Pulmonary artery endothelial cell (primary cell): ENCODE data around the gene DGKD. TPM values are rescaled to one million over a fixed set of nuclear protein-coding genes. Genes with fewer than 3 reads are reported as not detected.
"Not testable (repeated sequence)": the region's sequence is repeated elsewhere in the genome, so short reads cannot be mapped to it uniquely, and the experiment has no call there.

Source experiments
- DNase-seq: peaks from one replicate; pipeline ENCODE4 v3.0.0-alpha.2; 2011; ENCODE audit warnings: low read depth, low spot score
- total RNA-seq: library from RNA; depleted of rRNA; stranded (reverse); fragments of >200 nt; gene quantifications from 2 replicates; pipeline ENCODE4 v1.2.3, GENCODE V29; 2014

Gene DGKD
- total RNA-seq, 1 donor from 2014 or later, result 6.9 TPM

DNA sequence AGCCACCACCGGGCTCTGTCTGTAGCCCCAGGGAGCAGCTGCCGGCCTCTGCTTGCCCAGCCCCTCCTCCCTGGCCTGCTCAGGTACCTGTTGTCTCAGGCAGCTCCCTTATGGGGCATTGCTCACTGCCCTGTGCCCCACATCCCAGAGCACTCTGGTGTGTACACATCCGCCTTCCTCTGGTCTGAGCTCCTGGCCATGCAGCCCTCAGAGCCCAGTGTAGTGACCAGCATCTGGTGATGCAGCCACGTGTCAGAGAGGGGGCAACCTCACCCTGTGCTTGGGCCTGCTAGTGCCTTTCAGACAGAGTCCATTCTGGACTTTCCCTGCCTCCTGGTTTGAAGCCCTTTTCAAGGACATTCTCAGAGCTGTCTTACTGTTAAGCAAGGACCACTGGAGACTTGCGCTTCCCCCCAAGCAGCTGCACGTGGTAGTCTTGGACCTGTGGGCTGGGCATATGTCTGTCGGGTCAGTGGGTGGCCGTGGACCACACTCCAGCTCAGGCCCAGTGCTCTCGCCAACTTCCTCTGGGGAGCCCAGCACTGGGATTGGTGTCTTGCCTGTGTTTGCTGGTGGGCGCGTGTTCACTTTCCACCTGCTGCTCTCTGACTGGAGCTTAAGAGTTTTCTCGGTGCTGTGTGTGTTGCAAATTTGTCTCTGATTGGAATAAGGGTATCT lies 30.7 kb downstream of the DGKD start:
- no peak for DNase-seq

DNA sequence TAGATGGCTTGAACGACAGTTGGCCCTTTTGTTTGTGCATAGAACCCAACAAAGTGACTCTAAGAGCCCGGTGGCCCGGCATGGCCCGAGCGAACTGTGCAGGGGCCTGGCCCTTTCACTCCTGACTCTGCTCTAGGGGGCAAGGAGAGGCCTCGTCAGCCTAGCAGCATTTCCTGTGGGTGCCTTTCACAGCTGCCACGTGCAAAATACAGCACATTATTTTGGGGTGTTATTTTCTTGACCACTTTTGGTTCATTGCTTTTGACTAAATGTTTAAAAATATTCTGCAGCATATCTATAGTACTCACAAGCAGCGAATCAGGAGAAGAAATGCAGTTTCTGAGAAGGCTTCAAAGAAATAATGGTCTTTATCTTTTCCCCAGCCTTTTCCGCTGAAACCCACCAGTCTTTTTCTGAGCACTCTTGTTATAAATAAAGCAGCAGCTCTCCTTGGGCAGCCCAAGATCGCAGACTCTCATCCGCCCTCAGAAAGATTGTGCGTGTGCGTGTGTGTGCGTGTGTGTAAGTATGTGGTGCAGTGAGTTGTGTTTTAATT lies 31.3 kb downstream of the DGKD start:
- DNase-seq, result no peak

DNA sequence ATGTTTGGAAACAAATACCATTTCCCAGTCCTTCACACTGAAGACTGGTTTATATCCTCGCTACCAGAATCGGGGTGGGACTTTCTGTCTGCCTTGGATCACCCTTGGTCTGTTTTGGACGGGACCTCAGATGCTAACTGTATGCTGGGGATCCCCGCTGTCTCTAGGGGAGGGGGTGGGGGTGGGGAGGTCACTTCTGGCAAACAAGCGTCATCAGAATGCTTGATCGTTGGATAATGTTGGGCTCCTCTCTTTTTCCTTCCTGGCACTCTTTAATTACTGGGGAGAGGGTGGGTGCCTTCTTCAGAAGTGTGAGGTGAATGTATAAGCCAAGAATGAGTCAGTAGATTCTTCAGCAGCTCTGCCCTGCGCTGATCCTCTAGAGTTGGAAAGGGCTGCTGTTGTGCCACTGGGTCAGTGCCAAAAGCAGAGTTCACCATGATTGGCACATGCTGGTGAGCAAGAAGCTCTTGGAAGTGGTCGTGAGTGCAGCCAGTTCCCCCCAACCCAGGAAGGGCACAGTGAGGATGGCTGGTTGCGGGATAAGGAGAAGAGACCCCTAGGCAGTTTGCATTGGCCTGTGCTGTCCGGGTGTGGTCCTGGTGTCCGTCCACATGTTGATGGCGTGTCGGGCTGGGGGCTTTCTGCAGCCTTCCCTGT lies 32.2 kb downstream of the DGKD start:
- DNase-seq, result no peak

DNA sequence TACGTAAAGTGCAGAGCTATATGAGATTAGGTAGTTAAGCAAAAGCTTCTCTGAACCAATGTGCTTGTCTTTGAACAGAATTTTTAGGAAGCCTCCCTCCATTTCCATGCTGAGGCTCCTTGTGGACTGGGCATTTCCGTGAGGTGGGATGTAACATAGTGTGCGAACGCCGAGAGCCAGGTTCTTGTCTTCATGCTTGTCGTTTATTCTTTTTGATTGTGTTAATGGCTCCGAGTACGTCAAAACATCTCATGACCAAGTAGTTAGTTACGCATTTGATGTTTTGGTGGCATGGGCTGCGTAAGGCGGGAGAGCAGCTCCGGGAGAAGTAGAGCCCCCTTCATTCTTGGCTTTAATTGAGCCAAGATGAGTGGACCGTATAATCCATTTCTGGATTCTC lies 32.9 kb downstream of the DGKD start:
- DNase-seq, result no peak

DNA sequence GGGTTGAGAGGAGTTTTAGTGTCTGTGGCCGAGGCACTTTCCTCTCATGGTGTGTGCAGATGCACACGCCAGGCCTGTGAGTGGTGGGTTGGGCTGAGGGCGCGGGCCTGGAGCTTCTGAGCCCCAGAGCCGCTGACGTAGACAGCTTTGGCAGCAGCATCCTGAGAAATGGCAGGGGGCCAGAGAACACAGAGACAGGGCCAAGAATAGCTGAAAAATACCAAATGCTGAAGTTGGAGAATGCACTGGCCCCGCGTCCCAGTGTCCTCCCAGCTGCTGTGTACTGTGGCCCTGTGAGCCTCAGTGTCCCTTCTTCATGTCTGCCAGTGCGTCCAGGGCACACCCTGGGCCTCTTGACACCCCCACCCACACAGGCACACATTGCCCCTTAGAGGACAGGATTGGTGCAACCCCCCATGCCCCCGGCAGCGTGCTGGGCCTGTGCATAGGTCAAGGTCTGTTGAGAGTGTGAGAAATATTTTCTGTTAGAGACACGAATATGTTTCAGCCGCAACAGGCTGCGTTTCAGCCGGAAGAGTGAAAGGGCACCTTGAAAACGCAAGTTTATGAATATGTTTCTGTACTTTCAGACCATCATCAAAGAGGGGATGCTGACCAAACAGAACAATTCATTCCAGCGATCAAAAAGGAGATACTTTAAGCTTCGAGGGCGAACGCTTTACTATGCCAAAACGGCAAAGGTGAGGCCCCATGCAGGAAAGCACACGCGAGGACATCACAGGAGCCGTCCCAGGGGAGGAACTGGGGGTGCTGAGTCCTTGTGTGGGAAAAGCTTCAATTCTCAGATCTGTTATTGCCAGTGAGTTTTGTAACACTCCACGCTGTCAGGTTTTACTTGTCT lies 33.6 kb downstream of the DGKD start:
- peak; percentile 73 for DNase-seq

DNA sequence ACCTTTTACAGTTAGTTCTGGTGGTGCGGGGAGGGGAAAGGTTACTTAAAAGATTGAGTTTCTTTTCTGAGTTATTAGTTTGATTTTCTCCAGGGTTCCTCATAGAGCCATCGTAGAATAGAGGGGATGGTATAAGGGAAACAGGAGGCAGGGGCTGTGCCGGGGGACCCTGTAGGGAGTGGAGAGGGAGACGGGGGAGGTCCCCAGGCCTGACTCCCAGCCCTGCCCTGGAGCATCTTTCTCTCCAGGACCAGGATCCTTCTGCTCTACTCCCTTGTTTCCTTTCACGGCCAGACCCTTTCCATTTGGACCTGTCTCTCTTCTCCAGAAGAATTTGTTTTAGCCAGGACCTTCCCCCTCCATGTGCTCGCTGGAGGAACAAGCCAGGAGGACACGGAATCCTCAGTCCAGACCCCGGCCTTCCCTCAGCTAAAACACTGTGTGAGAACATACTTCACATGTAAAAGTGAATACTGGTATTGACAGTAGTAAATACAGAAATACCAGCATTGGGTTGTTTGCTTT lies 35.4 kb downstream of the DGKD start:
- DNase-seq, result no peak

DNA sequence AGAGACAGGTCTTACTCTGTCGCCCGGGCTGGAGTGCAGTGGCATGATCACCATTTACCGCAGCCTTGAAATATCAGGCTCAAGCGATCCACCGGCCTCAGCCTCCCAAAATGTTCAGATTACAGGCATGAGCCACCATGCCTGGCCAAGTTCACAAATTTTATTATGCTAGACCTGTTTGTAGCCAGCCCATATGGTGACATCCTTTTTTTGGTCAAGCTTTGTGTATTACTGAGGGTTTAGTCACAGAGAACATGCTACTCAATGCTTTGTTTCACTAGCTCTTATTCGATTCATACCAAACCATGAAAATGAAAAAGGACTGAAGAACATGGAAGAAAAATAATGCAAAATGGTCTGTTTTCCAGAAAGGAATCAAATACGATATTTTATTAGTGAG lies 41.4 kb downstream of the DGKD start:
- DNase-seq, result no peak

DNA sequence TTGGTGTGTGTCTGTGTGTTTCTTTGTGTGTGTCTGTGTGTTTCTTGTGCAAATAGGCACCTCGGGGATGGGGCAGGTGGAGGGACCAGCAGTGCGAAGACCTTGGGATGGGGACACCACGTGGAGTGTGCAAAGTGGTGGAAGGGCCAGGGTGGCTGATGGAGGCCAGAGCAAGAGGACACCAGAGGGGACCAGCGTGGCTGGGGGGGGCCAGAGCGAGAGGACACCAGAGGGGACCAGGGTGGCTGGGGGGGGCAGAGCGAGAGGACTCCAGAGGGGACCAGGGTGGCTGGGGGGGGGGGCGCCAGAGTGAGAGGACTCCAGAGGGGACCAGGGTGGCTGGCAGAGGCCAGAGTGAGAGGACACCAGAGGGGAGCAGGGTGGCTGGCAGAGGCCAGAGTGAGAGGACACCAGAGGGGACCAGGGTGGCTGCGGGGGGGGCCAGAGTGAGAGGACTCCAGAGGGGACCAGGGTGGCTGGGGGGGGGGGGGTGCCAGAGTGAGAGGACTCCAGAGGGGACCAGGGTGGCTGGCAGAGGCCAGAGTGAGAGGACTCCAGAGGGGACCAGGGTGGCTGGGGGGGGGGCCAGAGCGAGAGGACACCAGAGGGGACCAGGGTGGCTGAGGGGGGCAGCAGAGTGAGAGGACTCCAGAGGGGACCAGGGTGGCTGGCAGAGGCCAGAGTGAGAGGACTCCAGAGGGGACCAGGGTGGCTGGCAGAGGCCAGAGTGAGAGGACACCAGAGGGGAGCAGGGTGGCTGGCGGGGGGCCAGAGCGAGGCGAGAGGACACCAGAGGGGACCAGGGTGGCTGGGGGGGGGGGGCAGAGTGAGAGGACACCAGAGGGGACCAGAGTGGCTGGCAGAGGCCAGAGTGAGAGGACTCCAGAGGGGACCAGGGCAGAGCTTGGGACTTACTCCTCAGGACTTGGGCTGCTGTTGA lies 42.7 kb downstream of the DGKD start:
- DNase-seq, result not testable (repeated sequence)

DNA sequence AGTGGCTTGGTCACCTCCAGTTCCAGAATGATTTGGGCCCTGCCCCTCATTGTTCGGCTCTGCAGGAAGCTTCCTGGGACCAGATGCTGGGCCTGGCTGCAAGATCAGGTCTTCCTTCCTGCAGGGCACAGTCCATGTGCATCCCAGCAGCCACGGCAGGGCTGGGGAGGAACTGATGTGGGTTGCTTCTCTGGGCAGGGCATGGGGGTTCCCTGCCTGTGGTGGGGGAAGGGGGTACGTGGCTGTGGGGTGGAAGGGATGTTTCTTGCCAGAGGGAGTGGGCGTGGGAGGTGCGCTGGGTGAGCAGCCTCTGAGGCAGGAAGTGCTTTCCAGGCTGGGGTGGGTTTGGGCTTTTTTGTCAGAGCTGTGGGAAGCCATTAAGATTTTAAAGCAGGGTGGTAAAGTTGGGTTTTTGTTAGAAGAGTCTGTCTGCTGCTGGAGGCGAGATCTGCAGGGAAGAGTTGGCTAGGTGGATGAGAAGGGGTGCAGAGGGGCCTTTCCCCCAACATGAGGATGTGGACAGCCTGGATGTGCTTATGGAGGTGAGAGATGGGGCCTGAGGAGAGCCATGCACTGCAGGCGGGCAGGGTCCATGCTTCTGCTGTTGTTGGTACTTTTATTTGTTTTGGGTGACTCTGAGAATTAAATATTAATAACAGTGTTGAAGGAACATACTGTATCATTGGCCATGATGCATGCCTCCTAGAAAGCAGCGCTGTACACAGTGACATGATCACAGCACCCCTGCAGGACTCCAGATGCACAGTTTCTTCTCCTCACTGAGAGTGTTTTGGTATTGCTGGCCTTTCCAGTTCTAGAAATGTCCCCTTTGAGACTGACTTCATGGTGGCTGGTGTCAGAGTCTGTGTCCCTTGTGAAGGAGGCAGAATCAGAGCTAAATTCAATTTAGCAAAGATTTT lies 45.3 kb downstream of the DGKD start:
- no peak for DNase-seq

DNA sequence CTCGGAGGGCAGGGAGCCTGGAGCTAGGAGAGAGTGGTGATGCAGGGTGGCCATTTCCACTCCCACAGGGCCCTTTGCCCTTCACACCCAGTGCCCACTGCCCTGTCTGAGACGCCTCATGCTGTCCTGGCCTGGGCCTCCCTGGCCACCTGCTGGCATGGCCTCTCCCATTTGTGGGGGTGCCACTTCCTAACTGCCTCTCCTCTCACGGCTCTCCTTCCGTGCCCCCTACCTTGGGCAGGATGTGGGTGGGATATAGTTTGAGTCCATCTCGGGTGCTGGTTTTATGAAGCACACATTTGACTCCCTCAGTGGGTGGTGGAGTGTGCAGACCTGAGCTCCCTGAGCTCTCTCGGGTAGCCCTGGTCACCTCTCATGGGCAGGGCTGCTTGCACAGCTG lies 46.0 kb downstream of the DGKD start:
- no peak for DNase-seq

DNA sequence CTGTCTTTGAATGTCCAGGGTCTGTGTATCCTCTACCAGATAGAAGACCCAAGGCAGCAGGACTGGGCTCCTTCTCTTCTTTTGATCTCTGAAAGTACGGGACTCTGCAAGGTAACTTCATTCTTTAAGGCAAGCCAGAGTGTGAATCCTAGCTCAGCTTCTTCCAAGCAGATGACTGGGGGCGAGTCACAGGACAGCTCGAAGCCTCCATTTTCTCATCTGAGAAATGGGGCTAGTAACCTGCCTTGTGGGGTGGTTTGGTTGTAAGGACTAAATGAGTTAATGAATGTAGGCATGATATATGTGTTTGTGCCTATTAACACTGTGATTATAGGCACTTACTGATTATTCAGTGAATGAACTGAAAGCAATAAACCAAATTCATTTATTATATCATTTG lies 46.7 kb downstream of the DGKD start:
- DNase-seq, result no peak

DNA sequence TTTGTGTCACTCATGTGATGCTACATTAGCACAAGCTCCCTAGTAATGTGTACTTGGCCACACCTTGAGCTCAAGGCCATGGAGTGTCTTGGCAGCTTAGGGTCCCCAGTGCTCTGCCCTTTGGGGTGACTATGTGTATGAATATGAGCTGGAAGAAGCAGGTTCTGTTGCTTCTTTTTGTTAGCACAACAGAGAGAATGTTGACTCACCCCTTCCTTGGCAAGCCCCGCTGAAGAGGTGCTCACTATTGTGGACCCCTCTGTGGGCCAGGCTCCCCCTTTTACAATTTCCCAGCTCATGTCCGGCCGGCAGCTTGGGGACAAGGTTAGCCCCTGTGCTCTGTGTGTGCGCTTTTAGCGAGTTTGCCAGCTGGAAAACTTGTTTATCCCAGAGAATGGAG lies 48.1 kb downstream of the DGKD start:
- DNase-seq, result no peak

DNA sequence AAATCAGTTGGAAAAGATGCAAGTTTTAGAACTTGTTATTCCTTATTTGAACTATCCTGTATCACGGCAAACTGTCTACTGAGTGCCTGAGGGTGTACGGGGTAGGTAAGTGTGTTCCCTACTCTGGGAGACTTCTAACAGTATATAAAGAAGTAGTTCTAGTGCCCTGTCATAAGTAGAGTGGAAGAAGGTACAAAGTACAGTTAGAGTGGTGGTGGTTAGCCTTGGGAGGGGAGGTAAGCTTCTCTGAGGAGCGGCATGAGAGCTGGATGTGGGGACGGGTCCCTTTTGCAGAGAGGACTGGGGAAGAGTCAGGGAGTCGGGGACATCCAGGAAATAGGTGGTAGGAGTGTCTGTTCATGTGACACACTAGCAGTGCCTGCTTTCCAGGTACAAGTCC lies 48.5 kb downstream of the DGKD start:
- no peak for DNase-seq

DNA sequence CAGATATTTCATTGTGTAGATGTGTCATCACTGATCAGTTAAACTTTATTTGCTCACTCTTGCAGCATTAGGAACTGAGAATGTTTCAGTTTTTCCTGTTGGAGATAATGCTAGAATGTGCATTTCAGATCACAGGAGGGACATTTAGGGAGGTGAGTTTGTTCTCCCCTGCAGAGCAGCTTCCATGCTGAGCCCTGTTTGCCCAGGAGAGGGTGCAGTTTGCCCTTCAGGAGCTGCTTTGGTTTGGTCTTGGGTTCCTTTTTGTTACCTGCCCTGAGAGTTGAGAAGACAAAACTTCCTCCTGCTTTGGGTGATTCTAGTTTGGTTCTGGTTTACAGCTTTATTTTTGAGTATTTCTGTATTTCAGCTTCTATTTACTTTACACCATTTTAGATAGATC lies 49.9 kb downstream of the DGKD start:
- DNase-seq, result no peak

DNA sequence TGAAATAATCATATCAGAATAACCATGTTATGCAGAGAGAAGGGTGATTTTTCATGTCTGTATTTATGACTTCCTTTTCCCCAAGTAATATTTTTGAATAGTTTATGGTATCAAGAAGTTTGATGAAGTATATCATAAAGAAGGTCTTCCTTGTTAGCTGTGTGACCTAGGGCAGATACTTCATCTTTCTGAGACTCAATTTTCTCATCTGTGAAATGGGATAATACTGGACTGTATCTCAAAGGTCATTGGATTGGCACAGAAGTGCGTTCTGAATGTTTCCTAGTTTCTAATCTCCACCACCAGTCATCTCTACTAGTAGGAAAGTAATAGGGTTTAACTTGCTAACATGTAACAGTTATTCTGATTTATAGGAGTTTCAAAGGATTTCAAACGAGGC lies 52.6 kb downstream of the DGKD start:
- DNase-seq, result no peak

DNA sequence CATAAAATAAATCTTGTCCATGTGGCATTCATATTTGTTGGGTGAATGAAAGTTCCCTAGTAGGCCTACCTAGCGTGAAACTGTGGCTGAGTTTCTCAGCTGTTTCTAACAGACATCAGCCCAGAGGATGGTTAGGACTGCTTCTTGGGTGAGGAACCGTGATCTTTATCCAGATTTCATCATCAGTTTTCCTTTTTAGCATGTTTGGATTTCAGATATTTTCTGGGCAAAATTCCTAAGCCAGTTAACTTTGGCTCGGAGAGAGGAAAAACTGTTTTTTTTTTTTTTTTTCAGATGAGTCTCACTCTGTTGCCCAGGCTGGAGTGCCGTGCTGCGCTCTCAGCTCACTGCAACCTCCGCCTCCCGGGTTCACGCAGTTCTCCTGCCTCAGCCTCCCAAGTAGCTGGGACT lies 53.5 kb downstream of the DGKD start:
- no peak for DNase-seq

DNA sequence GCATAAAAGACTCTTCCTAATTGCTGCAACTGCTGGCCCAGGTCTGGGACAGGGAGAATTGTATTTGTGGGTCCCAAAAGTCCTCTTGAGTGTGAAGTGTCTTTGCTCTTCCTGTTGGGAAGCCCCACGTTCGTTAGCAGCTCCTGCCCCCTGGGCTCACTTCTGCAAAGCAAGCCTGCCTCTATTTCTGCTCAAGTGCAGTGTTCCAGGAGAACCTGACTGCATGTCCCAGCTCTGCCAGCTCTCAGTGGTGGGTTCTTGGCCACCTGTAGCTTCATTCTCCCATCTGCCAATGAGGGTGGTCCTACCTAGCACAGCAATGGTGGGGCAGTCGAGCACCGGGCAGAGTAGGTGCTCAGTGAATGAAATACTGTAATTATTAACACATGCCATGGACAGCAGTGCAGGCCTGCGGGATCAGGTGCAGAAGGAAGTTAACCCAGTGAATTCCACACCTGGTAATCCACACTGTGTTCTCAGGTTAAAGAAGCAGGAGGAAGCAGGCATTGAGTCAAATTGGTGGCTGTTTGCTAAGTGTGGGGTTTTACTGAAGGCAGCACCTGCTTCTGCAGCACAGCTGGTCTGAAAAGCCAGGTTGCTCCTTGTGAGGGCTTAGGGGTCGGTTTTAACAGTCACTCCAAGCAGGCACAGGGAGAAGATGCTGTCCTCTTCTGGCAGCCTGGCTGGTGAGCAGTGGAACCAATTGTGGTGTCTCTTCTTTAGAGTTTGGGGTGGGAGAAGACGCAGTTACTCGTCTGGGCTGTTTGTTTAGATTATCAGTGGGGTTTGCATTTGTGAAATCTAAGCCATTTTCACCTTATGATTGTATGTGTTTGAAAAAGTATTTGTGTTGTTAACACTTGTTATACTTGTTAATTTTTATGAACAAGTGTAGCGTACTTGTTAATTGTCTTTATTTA lies 54.3 kb downstream of the DGKD start:
- no peak for DNase-seq

DNA sequence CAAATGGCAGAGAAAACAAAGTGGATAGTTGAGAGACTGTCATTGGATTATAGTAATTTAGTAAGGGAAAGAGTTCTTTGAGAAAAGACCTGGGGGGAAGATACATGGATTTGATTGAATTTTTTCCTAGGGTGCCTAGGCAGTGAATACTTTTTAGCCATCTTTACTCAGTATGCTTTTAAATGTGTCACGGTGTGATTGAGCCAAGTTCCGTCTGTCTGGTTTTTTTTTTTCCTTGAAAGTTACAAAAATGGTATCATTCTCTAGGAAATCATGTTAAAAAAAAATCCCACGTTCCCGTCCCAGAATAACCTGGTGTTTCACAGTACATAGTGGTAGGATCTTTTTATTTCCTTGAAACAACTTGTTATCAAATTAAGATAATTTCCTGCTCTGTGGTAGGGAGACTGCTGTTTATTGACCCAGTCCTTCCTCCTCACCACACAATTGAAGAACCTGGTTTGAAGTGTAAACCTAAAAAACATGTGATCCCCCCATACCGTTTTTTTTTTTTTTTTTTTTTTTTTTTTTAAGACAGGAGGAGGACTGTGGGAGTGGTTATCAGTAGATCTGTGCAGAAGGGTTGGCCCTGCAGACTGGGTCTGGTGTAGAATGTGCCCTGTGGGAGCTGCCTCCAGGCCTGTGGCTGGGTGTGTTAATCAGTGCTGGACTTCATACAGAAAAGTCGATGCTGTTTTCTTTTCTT lies 55.1 kb downstream of the DGKD start:
- no peak for DNase-seq
